Fibroblast of lung (primary cell): Measurements from ENCODE around the gene PTPRU. TPM values are rescaled to one million over a fixed set of nuclear protein-coding genes. Genes with fewer than 3 reads are reported as not detected.

Experiments
- DNase-seq, 2 donors: peaks; one replicate each; pipeline versions ENCODE4 v3.0.0 to v3.0.0-alpha.2; 2010; ENCODE audit warnings: low read depth in 2 of 2
- H2AFZ ChIP-seq: 2 replicates; pipeline ENCODE4 v1.5.1; 2012; ENCODE audit warnings: low read length, control low read depth, inconsistent platforms
- H3K27ac ChIP-seq: 2 replicates; pipeline ENCODE4 v1.5.1; 2011; ENCODE audit warnings: low read length, control low read depth; ENCODE audit not compliant: insufficient read depth
- H3K27me3 ChIP-seq: 2 replicates; pipeline ENCODE4 v1.5.1; 2011; ENCODE audit warnings: mild to moderate bottlenecking, low read length; ENCODE audit not compliant: control insufficient read depth, insufficient read depth
- H3K36me3 ChIP-seq: 2 replicates; pipeline ENCODE4 v1.5.1; 2011; ENCODE audit warnings: low read length; ENCODE audit not compliant: control insufficient read depth, insufficient read depth
- H3K4me1 ChIP-seq: 2 replicates; pipeline ENCODE4 v1.5.1; 2011; ENCODE audit warnings: low read length; ENCODE audit not compliant: control insufficient read depth, insufficient read depth; ENCODE audit errors: extremely low read depth
- H3K4me2 ChIP-seq: 2 replicates; pipeline ENCODE4 v1.5.1; 2011; ENCODE audit warnings: low read length, control low read depth; ENCODE audit not compliant: insufficient read depth; ENCODE audit errors: extremely low read depth
- H3K4me3 ChIP-seq, 4 experiments: fragments of 200-600 bp in 1 of 4; sonication (generic) in 1 of 4; replicated peaks in 1 of 4; 2 replicates each; pipeline ENCODE4 v1.5.1; 2011 to 2016; ENCODE audit warnings: low read length in 4 of 4, low read depth in 3 of 4, mild to moderate bottlenecking in 3 of 4, control low read depth in 2 of 4, inconsistent platforms in 1 of 4, mixed read lengths in 1 of 4; ENCODE audit not compliant: insufficient read depth in 1 of 4; ENCODE audit errors: control extremely low read depth in 1 of 4
- H3K79me2 ChIP-seq: 2 replicates; pipeline ENCODE4 v1.5.1; 2012; ENCODE audit warnings: mild to moderate bottlenecking, low read length, inconsistent platforms; ENCODE audit not compliant: control insufficient read depth, insufficient read depth
- H3K9ac ChIP-seq: 2 replicates; pipeline ENCODE4 v1.5.1; 2011; ENCODE audit warnings: mild to moderate bottlenecking, low read length, control low read depth; ENCODE audit not compliant: insufficient read depth
- H3K9me3 ChIP-seq: 2 replicates; pipeline ENCODE4 v1.5.1; 2012; ENCODE audit warnings: low read depth, low read length; ENCODE audit not compliant: control insufficient read depth, insufficient read depth
- H4K20me1 ChIP-seq: 2 replicates; pipeline ENCODE4 v1.5.1; 2011; ENCODE audit warnings: low read length; ENCODE audit not compliant: control insufficient read depth, insufficient read depth; ENCODE audit errors: extremely low read depth
- EZH2 ChIP-seq: IDR thresholded peaks from 2 replicates; pipeline ENCODE4 v1.5.1; 2012; ENCODE audit warnings: low read length, control low read depth, mild to moderate bottlenecking; ENCODE audit errors: missing control alignments
- polyA plus RNA-seq, 2 donors: library from polyadenylated mRNA; depleted of rRNA in 1 of 2; stranded (reverse) in 1 of 2; unstranded in 1 of 2; fragments of >200 nt; gene quantifications; 2 replicates each; pipeline ENCODE4 v1.2.1, GENCODE V29; 2011 to 2012; ENCODE audit warnings: missing spikeins in 1 of 2
- total RNA-seq: library from RNA; depleted of rRNA; stranded (reverse); fragments of >200 nt; gene quantifications from 2 replicates; pipeline ENCODE4 v1.2.1, GENCODE V29; 2014
- TF ChIP-seq, protein P1 (sequence below), 2 donors: IDR thresholded peaks in 1 of 2; conservative IDR thresholded peaks in 1 of 2; 1 replicate in 1 of 2; 2 replicates in 1 of 2; pipeline ENCODE4 v1.5.1; 2011 to 2012; ENCODE audit warnings: low read length in 2 of 2, control low read depth in 1 of 2, inconsistent platforms in 1 of 2, low read depth in 1 of 2, mild to moderate bottlenecking in 1 of 2

Gene PTPRU
- total and polyA plus RNA-seq, 2 donors (not counting 1 experiment from before 2014, with no cell fraction given), result 1.4 to 25.8 TPM

DNA sequence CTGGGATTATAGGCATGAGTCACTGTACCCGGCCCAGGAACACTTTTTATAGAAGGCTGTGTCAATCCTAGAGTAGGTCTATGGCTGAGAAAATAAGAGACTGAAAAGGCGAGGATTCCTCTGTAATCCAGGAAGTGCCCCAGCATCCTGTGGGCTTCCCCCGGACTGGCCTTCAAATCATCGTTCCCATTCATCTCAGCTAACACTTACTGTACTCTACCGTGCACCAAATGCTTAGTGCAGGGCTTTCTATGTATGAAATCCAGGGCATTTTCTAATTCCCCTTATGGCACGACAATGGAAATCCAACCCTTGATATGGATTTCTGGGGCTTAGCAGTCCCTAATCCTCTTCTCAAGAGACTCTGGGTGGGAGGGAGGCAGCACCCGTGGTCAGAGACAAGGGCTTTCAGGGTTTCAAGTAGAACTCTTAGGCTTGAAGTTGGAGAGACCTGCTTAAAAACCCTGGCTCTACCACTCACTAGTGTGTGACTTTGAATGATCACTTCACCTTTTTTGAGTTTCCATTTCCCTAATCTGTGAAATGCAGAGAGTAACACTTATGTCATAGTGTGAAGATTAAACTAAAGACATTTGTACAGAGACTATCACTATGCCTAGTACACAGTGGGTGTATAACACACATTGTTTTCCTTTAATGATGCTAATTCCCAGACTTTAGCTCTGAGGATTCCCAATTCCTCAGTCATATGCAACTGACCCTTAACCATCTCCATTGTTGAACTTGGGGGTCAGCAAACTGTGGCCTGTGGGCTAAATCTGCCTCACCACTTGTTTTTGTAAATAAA is 25.8 kb upstream of the PTPRU start:
- Histone ChIP-seq H3K9ac (no peak overlapping the region), H3K79me2 (no peaks in the 10 kb centered on the region), H4K20me1 (no peaks in the 10 kb centered on the region), H3K4me1 (peaks cover 6% of the 10 kb centered on the region), H3K4me2 (no peak overlapping the region), H2AFZ (no peak overlapping the region), H3K36me3 (peaks cover 6% of the 10 kb centered on the region), H3K27ac (no peak overlapping the region), H3K27me3 (no peaks in the 10 kb centered on the region), H3K9me3 (no peaks in the 10 kb centered on the region), H3K4me3 (no peak overlapping the region)
- no peak for DNase-seq
- TF ChIP-seq, protein P1, sequence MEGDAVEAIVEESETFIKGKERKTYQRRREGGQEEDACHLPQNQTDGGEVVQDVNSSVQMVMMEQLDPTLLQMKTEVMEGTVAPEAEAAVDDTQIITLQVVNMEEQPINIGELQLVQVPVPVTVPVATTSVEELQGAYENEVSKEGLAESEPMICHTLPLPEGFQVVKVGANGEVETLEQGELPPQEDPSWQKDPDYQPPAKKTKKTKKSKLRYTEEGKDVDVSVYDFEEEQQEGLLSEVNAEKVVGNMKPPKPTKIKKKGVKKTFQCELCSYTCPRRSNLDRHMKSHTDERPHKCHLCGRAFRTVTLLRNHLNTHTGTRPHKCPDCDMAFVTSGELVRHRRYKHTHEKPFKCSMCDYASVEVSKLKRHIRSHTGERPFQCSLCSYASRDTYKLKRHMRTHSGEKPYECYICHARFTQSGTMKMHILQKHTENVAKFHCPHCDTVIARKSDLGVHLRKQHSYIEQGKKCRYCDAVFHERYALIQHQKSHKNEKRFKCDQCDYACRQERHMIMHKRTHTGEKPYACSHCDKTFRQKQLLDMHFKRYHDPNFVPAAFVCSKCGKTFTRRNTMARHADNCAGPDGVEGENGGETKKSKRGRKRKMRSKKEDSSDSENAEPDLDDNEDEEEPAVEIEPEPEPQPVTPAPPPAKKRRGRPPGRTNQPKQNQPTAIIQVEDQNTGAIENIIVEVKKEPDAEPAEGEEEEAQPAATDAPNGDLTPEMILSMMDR (conservative IDR thresholded peaks at IDR 0.05 in 1 of 2, IDR thresholded peaks at IDR 0.05 in 1 of 2; ENCODE audit: low read depth in 1 of 2, low read length in 2 of 2), result no peak
- TF ChIP-seq EZH2, result no peak

DNA sequence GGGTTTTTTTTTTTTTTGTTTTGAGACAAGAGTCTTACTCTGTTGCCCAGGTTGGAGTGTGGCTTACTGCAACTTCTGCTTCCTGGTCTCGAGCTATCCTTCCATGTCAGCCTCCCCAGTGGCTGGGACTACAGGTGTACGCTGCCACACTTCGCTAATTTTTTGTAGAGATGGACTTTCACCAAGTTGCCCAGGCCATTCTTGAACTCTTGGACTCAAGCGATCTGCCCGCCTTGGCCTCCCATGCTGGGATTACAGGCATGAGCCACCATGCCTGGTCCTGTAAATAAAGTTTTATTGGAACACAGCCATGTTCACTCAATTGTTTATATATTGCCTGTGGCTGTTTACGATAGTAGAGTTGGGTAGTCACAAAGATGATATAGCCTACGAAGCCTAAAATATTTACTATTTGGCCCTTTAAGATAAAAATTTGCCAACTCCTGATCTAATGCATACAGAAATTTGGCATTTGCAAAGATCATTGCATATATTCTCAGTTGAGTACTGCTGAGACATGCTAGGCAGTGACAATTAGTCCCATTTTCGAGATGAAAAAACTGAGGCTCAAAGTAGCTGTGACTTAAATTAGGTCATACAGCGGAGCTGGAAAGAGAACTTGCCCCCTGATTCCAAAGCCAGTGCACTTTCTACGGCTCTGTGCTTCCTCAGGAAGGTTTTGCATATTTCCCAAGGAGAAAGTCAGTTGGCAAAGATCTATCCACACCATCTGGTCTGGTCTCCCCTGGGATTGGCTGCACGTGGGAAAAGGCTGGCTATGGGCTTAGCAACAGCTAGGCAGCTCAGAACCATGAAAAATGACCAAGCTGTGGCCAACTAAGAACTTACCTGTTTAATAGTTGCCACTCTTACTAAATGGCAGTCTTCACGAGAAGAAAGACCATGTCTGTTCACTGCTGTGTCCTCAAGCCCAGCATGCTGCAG is 25.0 kb upstream of the PTPRU start:
- Histone ChIP-seq H3K79me2 (no peaks in the 10 kb centered on the region), H3K4me3 (no peak overlapping the region), H3K27me3 (no peaks in the 10 kb centered on the region), H3K4me1 (peaks cover 6% of the 10 kb centered on the region), H3K36me3 (peaks cover 6% of the 10 kb centered on the region), H2AFZ (no peak overlapping the region), H3K9me3 (no peaks in the 10 kb centered on the region), H3K9ac (no peak overlapping the region), H3K4me2 (no peak overlapping the region), H3K27ac (no peak overlapping the region), H4K20me1 (no peaks in the 10 kb centered on the region)
- DNase-seq, result peak in 1 of 2 donors; percentile 40
- TF ChIP-seq, protein P1 (conservative IDR thresholded peaks at IDR 0.05 in 1 of 2, IDR thresholded peaks at IDR 0.05 in 1 of 2; ENCODE audit: low read depth in 1 of 2, low read length in 2 of 2), result no peak
- TF ChIP-seq EZH2, result no peak

DNA sequence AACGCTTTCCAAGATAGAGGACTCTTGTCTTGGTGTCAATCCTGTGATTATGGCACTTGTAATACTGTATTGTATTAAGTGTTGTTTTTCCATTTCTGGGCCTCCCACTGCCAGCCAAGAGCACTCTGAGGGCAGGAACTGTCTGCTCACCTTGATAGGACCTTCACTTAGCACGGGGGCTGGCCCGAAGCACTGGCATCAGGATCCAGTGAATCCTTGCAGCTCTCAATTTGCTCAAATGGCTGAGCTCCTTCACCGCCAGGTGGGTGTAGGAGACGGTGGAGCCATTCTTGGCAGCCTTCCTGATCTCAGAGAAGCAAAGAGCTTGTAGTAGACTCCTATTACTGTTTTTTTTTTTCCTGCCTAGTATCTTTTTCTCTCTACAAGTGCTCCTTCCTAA is 23.3 kb upstream of the PTPRU start:
- Histone ChIP-seq H3K79me2 (no peaks in the 10 kb centered on the region), H3K36me3 (peaks cover 6% of the 10 kb centered on the region), H2AFZ (no peak overlapping the region), H3K9ac (no peak overlapping the region), H3K4me1 (peaks cover 6% of the 10 kb centered on the region), H3K27ac (no peak overlapping the region), H3K4me3 (no peak overlapping the region), H3K27me3 (no peaks in the 10 kb centered on the region), H3K9me3 (no peaks in the 10 kb centered on the region), H4K20me1 (no peaks in the 10 kb centered on the region), H3K4me2 (no peak overlapping the region)
- DNase-seq, result no peak
- no peak for TF ChIP-seq EZH2
- TF ChIP-seq, protein P1 (conservative IDR thresholded peaks at IDR 0.05 in 1 of 2, IDR thresholded peaks at IDR 0.05 in 1 of 2; ENCODE audit: low read depth in 1 of 2, low read length in 2 of 2), result no peak
